WTC11 (cell line): ENCODE data around the gene LAPTM5. TPM values are rescaled to one million over a fixed set of nuclear protein-coding genes. Genes with fewer than 3 reads are reported as not detected.

Experiments used
- ATAC-seq: fragments of 200-7000 bp; cut with Tn5 transposase; 2 replicates; pipeline ENCODE4 v1.10.0; 2021; ENCODE audit warnings: mild to moderate bottlenecking, moderate library complexity
- CTCF ChIA-PET: fragments of 300-600 bp; sonication (Branson Sonifier 250); formaldehyde crosslinking; loops from one replicate; lab custom pipeline; 2021; ENCODE audit warnings: antibody characterized with exemption; lab: Charles Lee
- POLR2A ChIA-PET: fragments of 350-600 bp; sonication (Branson Sonifier 250); formaldehyde crosslinking; loops from one replicate; lab custom pipeline; 2021; ENCODE audit warnings: antibody characterized with exemption; lab: Charles Lee
- DNase-seq: peaks from one replicate; pipeline ENCODE4 v3.0.0; 2021; ENCODE audit warnings: low spot score
- H3K27ac Mint-ChIP-seq: 2 replicates; pipeline ENCODE4 v1.8.0; 2021; ENCODE audit warnings: mixed read lengths
- H3K27me3 Mint-ChIP-seq: 2 replicates; pipeline ENCODE4 v1.8.0; 2021; ENCODE audit warnings: low read depth, mild to moderate bottlenecking, moderate library complexity, mixed read lengths
- H3K36me3 Mint-ChIP-seq: 2 replicates; pipeline ENCODE4 v1.8.0; 2021; ENCODE audit warnings: mixed read lengths
- H3K4me1 Mint-ChIP-seq: 2 replicates; pipeline ENCODE4 v1.8.0; 2022; ENCODE audit warnings: mixed read lengths
- H3K4me3 Mint-ChIP-seq: 2 replicates; pipeline ENCODE4 v1.8.0; 2021; ENCODE audit warnings: mild to moderate bottlenecking, moderate library complexity, mixed read lengths
- H3K9me3 Mint-ChIP-seq: 2 replicates; pipeline ENCODE4 v1.8.0; 2021; ENCODE audit warnings: mixed read lengths
- ARID4B ChIP-seq: sonication (generic); formaldehyde crosslinking; IDR thresholded peaks from 2 replicates; pipeline ENCODE4 v1.8.0; 2023; ENCODE audit warnings: missing genetic modification reagents, mild to moderate bottlenecking, borderline replicate concordance
- CBFB ChIP-seq: sonication (generic); formaldehyde crosslinking; IDR thresholded peaks from 2 replicates; pipeline ENCODE4 v1.8.1; 2022; ENCODE audit warnings: mild to moderate bottlenecking, low read depth, missing genetic modification reagents
- EMX1 ChIP-seq: fragments of 250-450 bp; sonication (Bioruptor Pico); IDR thresholded peaks from 2 replicates; pipeline ENCODE4 v1.8.0; 2021; ENCODE audit warnings: mild to moderate bottlenecking
- MXD4 ChIP-seq: fragments of 250-450 bp; sonication (Bioruptor Pico); IDR thresholded peaks from 2 replicates; pipeline ENCODE4 v1.8.0; 2021; ENCODE audit warnings: mild to moderate bottlenecking, moderate library complexity, borderline replicate concordance
- NFATC4 ChIP-seq: fragments of 250-450 bp; sonication (Bioruptor Pico); IDR thresholded peaks from 2 replicates; pipeline ENCODE4 v1.9.0; 2021; ENCODE audit warnings: mild to moderate bottlenecking
- NFYB ChIP-seq: sonication (generic); formaldehyde crosslinking; conservative IDR thresholded peaks from 2 replicates; pipeline ENCODE4 v1.8.0; 2022; ENCODE audit warnings: low read depth, missing genetic modification reagents
- NR1H2 ChIP-seq: sonication (generic); formaldehyde crosslinking; IDR thresholded peaks from 2 replicates; pipeline ENCODE4 v1.9.0; 2021; ENCODE audit warnings: mild to moderate bottlenecking, moderate library complexity, missing genetic modification reagents
- NR3C1 ChIP-seq: sonication (generic); formaldehyde crosslinking; conservative IDR thresholded peaks from 2 replicates; pipeline ENCODE4 v1.8.1; 2023; ENCODE audit warnings: low read depth, mild to moderate bottlenecking, missing genetic modification reagents
- PRDM15 ChIP-seq: sonication (generic); formaldehyde crosslinking; IDR thresholded peaks from 2 replicates; pipeline ENCODE4 v1.8.0; 2022; ENCODE audit warnings: missing genetic modification reagents
- SOX15 ChIP-seq: fragments of 250-450 bp; sonication (Bioruptor Pico); IDR thresholded peaks from 2 replicates; pipeline ENCODE4 v1.9.0; 2021; ENCODE audit warnings: mild to moderate bottlenecking
- ZMAT4 ChIP-seq: fragments of 250-450 bp; sonication (Bioruptor Pico); IDR thresholded peaks from 2 replicates; pipeline ENCODE4 v1.9.0; 2021; ENCODE audit warnings: mild to moderate bottlenecking
- ZNF121 ChIP-seq: sonication (generic); formaldehyde crosslinking; IDR thresholded peaks from 2 replicates; pipeline ENCODE4 v1.8.0; 2023; ENCODE audit warnings: missing genetic modification reagents
- ZNF138 ChIP-seq: sonication (generic); formaldehyde crosslinking; conservative IDR thresholded peaks from 2 replicates; pipeline ENCODE4 v1.8.1; 2022; ENCODE audit warnings: mild to moderate bottlenecking, moderate library complexity, missing genetic modification reagents
- ZNF512 ChIP-seq: sonication (generic); formaldehyde crosslinking; IDR thresholded peaks from 2 replicates; pipeline ENCODE4 v1.8.1; 2022; ENCODE audit warnings: missing genetic modification reagents, borderline replicate concordance
- ZNF671 ChIP-seq: fragments of 250-450 bp; sonication (Bioruptor Pico); IDR thresholded peaks from 2 replicates; pipeline ENCODE4 v1.8.0; 2021; ENCODE audit warnings: mild to moderate bottlenecking
- ZSCAN18 ChIP-seq: fragments of 250-450 bp; sonication (Bioruptor Pico); IDR thresholded peaks from 2 replicates; pipeline ENCODE4 v2.1.2; 2022; ENCODE audit warnings: mild to moderate bottlenecking, moderate library complexity
- total RNA-seq: library from RNA; stranded (reverse); gene quantifications from 3 replicates; pipeline ENCODE4 v1.2.3, GENCODE V29; 2021

LAPTM5 gene
- total RNA-seq, 1 experiment from 2014 or later, result 1.3 TPM

- TF ChIP-seq ARID4B (CRISPR knock-in tag) (no peak), NFYB (CRISPR knock-in tag) (no peak), NR3C1 (CRISPR knock-in tag) (no peak), ZMAT4 (no peak), EMX1 (CRISPR knock-in tag) (no peak), PRDM15 (CRISPR knock-in tag) (no peak), SOX15 (CRISPR knock-in tag) (no peak), CBFB (CRISPR knock-in tag) (no peak), ZNF671 (CRISPR knock-in tag) (no peak), NR1H2 (CRISPR knock-in tag) (no peak), ZNF512 (CRISPR knock-in tag) (no peak), NFATC4 (CRISPR knock-in tag) (no peak)
Observed at GRCh38 chr1:30704765-30705509, 52.6 kb downstream of the LAPTM5 start (continued).

GRCh38 chr1:30704271-30704670, 53.3 kb downstream of the LAPTM5 start:
- H3K36me3 Mint-ChIP-seq, result no peaks in the 10 kb centered on the region
- no peak overlapping the region for H3K4me3 Mint-ChIP-seq
- no peaks in the 10 kb centered on the region for H3K27me3 Mint-ChIP-seq
- DNase-seq (no peak), ATAC-seq (no peak)
- no peak for TF ChIP-seq ZNF121
- TF ChIP-seq MXD4, result no peak
- no peak for TF ChIP-seq ZNF138 (CRISPR knock-in tag)
- no peak for TF ChIP-seq ZSCAN18
- H3K27ac Mint-ChIP-seq, result no peak overlapping the region
- peaks cover 3% of the 10 kb centered on the region; the same call in 1 of the 2 replicates for H3K4me1 Mint-ChIP-seq
- no peaks in the 10 kb centered on the region for H3K9me3 Mint-ChIP-seq
- POLR2A ChIA-PET, result no interaction called here
- CTCF ChIA-PET, result interaction anchor here (1.0 kb wide), 1 partner anchor 324 kb away, joined by 4 read pairs; no protein-coding TSS in a partner anchor
